SIG-M5 (cell line): ENCODE results near the gene THYN1.

Source experiments
- DNase-seq: peaks from one replicate; lab custom pipeline; 2025; lab: John Stamatoyannopoulos, UW

The THYN1 gene

DNA sequence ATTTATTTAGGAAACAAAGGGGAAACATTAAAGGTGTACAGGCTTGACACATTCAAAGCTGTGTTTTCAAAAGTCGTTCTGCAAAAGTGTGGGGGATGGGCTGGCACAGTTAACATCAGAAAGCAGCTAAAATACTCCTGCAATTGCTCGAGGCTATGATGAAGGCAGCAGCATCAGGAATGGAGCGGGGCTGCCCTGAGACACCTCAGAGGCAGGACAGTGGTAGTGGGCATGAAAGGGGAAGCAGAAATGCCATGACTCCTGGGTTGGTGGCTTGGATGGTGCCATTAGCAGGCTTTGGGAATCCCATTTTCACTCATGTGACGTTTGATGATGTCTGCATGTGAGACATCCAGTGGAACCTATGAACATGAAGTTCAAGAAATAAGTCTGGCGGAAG, 30.0 kb downstream of the THYN1 start:
- no peak for DNase-seq

DNA sequence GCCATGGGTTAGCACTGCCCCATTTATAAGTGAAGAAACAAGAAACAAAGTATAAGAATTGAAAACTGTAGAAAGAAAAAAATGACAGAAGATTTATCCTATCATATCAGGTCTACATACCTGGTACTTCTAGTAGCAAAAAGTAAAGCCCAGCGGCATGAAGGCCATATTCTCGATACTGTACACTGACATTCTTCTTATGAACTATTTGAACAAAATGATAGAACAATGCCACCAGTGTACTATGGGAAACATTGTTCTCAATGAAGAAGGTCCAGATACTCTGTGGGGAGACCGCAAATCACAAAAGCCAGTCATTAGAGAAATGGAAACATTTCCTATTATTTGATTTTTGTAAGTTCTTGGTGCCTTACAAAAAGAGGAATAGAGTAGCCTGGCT, 36.3 kb downstream of the THYN1 start:
- DNase-seq, result no peak

DNA sequence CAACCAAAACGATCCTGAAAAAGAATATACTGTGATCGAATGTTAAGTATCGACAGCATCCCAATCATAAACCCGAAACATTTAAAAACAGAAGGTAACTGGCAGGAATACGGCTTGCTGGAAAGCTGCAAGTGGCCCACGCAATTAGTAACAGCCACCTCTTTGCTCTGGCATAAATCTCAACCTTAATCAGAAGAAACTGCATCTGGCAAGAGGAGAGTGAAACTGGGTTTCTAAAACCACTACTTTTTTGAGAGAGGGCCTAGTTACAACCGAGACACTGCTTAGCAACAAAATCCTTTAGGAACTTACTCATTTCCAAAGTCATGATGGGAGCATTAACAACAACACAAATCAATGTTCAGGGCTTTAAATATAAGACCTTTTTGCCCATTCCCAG, 37.3 kb downstream of the THYN1 start:
- no peak for DNase-seq

DNA sequence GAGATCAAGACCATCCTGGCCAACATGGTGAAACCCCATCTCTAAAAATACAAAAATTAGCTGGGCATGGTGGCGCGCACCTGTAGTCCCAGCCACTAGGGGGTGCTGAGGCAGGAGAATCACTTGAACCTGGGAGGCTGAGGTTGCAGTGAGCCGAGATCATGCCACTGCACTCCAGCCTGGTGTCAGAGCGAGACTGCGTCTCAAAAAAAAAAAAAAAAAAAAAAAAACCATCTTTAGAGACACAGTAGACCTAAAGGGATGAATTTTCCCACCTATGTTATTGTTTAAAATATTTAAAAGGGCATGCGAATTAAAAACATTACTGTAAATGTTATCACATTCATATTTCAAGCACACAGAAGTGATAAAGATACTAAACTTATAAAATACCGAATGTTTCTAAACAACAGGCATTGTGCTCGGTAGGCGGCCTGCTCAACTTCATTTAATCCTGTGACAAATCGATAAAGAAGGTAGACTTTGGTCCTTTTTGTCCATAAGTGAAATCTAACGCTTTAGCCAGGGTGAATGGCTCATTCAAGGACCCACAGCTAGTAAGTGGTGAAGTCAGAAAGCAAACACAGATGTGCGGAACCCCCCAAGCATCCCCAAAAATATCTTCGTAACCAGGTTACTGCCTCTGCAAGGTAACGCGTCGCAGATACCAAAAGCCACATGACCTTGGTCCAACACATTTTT, 45.5 kb downstream of the THYN1 start:
- no peak for DNase-seq

DNA sequence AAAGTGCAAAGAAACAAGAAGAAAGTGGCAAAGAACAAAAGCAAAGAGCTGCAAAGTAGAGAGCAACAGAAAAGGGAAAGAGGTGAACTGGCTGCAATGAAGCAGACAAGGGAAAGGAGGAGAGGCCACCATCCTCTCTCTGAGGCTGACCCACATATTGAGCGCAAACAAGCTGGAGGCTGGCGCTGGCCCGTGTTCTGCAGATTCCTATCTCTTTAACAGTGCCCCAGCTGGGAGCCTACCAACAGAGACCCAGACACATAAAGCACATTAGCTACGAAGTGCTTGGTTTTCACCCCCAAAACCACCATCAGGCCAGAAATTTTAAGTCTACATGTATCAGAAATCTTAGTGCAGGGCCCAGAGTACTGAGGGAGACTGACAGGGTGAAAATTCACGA, 47.0 kb downstream of the THYN1 start:
- DNase-seq, result no peak

DNA sequence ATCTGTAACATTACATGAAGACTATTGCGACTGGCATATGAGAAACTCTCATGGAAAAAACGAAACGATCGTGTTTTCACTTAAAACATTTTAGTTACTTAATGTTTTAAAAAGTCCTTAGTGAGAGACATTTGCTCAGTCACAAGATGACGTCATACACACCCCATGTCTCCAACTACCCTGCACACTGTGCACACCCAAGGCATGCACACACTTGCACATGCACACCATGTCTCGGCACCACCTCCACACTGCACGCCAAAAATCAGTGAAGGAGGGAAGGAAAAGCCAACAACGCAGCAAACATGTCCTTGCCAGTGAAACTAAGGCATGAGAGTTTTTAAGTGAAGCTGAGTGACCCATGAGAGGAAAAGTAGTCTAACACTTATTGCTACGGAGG, 47.4 kb downstream of the THYN1 start:
- DNase-seq, result no peak

DNA sequence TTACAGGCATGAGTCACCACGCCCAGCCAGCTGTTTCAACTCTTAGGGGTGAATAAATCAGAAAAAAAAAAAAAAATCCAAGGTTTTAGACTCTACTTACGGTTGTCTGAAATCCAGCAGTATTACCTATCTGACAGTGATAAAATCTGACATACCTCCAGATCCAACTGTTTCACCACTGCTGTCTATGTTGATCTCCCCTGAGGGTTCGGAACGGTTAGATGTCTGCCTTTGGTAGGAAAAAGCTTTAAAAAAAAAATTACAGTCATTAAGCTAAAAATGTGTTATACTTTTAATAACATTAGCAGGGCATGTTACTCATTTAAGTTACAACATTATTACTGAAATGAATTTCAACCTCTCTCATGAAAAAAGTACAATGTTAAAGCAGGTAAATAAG, 50.5 kb downstream of the THYN1 start:
- DNase-seq, result no peak

DNA sequence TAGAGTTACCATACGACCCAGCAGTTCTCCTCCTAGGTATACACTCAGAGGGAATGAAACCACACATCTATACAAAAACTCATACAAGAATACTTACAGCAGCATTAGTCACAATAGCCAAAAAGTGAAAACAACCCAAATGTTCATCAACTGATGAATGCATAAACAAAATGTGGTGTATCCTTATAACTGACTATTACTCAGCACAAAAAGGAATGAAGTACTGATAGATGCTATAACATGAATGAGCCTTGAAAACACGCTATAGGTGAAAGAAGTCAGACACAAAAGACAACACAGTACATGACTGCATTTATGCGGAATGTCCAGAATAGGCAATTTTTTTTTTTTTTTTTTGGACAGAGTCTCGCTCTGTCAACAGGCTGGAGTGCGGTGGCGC, 52.5 kb downstream of the THYN1 start:
- DNase-seq, result no peak

DNA sequence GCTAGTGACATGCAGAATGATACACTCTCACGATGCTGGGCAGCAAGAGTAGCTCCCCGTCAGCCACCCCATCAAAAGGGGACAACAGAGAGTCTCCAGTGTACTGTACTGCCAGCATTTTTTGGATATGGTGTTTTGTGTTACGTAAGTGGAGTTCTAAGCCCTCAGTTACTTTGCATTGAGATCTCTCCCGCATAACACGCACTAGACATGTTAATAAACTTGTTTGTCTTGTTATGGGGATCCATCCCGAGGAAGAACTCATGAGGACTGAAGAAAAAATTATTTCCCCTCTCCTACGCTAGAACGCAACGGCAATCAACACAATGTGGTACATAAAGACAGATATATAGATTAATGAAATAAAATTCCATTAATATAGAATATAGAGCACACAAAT, 53.6 kb downstream of the THYN1 start:
- DNase-seq, result no peak
